HepG2 (cell line): Measurements from ENCODE around the gene LEAP2. TPM values are rescaled to one million over a fixed set of nuclear protein-coding genes. Genes with fewer than 3 reads are reported as not detected.
A peak's percentile ranks its signal among the peaks of the same experiment; 100 is the strongest.

Experiments used
- ATAC-seq: fragments of 200-7000 bp; cut with Tn5 transposase; 3 replicates; pipeline ENCODE4 v1.9.1; 2020; ENCODE audit warnings: mild to moderate bottlenecking, moderate library complexity
- BruUV-seq: library from RNA; stranded (reverse); fragments of 400-500 nt; replicated peaks from 2 replicates; lab custom pipeline; 2021; lab: Mats Ljungman, UMichigan
- CTCF ChIA-PET: fragments of 300-600 bp; formaldehyde crosslinking; extraction: SDS; loops from one replicate; lab custom pipeline; 2021; ENCODE audit warnings: low total read pairs, inconsistent platforms, low intra/inter-chr PET ratio; lab: Yijun Ruan, JAX
- POLR2A ChIA-PET: fragments of 350-600 bp; sonication (Branson Sonifier 250); formaldehyde crosslinking; loops from one replicate; lab custom pipeline; 2020; ENCODE audit warnings: antibody characterized with exemption, inconsistent platforms; lab: Yijun Ruan, JAX
- DNase-seq: peaks from one replicate; pipeline ENCODE4 v3.0.0-alpha.2; 2015; ENCODE audit warnings: low spot score
- FAIRE-seq: peaks from 3 replicates; lab custom pipeline; 2011; peaks lifted over from hg19 to GRCh38; lab: Jason Lieb, UNC
- H2AFZ ChIP-seq: one replicate; pipeline ENCODE4 v1.6.1; 2011; ENCODE audit warnings: low read length, inconsistent platforms
- H3K27ac ChIP-seq: fragments of 300-600 bp; 3 replicates; pipeline ENCODE4 v1.8.0; 2011; ENCODE audit warnings: mixed run types, mild to moderate bottlenecking, mixed read lengths, low read length, inconsistent platforms; ENCODE audit not compliant: insufficient read depth; ENCODE audit errors: extremely low read length
- H3K27me3 ChIP-seq, 2 experiments: fragments of 200-600 bp in 1 of 2; 2 replicates in 1 of 2; 3 replicates in 1 of 2; pipeline versions ENCODE4 v1.6.0 to v1.8.0; 2011; ENCODE audit warnings: low read length in 2 of 2, mild to moderate bottlenecking in 2 of 2, moderate library complexity in 2 of 2, inconsistent platforms in 1 of 2; ENCODE audit not compliant: insufficient read depth in 2 of 2, control insufficient read depth in 1 of 2
- H3K36me3 ChIP-seq, 2 experiments: fragments of 200-600 bp in 1 of 2; replicated peaks in 1 of 2; 2 replicates in 1 of 2; 3 replicates in 1 of 2; pipeline versions ENCODE4 v1.5.1 to v1.8.0; 2011; ENCODE audit warnings: low read length in 2 of 2, inconsistent platforms in 1 of 2; ENCODE audit not compliant: insufficient read depth in 2 of 2, control insufficient read depth in 1 of 2
- H3K4me1 ChIP-seq: 2 replicates; pipeline ENCODE4 v1.5.1; 2012; ENCODE audit warnings: low read length, inconsistent platforms; ENCODE audit not compliant: insufficient read depth
- H3K4me2 ChIP-seq: 2 replicates; pipeline ENCODE4 v1.6.0; 2011; ENCODE audit warnings: low read depth, low read length, inconsistent platforms
- H3K4me3 ChIP-seq, 3 experiments: fragments of 200-600 bp in 1 of 3; sonication (generic), shearing (Covaris generic) in 1 of 3; replicated peaks in 1 of 3; 2 replicates each; pipeline ENCODE4 v1.5.1; 2011 to 2016; ENCODE audit warnings: low read length in 3 of 3, inconsistent platforms in 2 of 3, low read depth in 2 of 3, mild to moderate bottlenecking in 2 of 3, control low read depth in 1 of 3, mixed read lengths in 1 of 3; ENCODE audit not compliant: insufficient read depth in 1 of 3
- H3K79me2 ChIP-seq: one replicate; pipeline ENCODE4 v1.6.1; 2011; ENCODE audit warnings: low read length, inconsistent platforms; ENCODE audit not compliant: insufficient read depth
- H3K9ac ChIP-seq: 2 replicates; pipeline ENCODE4 v1.6.0; 2011; ENCODE audit warnings: mild to moderate bottlenecking, low read depth, low read length, inconsistent platforms; ENCODE audit not compliant: insufficient read depth
- H3K9me3 ChIP-seq: 2 replicates; pipeline ENCODE4 v1.5.1; 2012; ENCODE audit warnings: mild to moderate bottlenecking, low read length
- H4K20me1 ChIP-seq: 2 replicates; pipeline ENCODE4 v1.6.0; 2011; ENCODE audit warnings: inconsistent platforms, mild to moderate bottlenecking, low read length, moderate library complexity; ENCODE audit not compliant: insufficient read depth
- GTF2F1 ChIP-seq: fragments of 150-350 bp; IDR thresholded peaks from 2 replicates; pipeline ENCODE4 v1.6.1; 2014; ENCODE audit warnings: low read length
- HNF4G ChIP-seq, 2 experiments: sonication (generic) in 1 of 2; formaldehyde crosslinking in 1 of 2; IDR thresholded peaks; 2 replicates each; pipeline versions ENCODE4 v1.4.0 to v1.6.1; 2011 to 2020; ENCODE audit warnings: borderline replicate concordance in 2 of 2, low read depth in 2 of 2, mild to moderate bottlenecking in 2 of 2, low read length in 1 of 2, missing genetic modification reagents in 1 of 2, moderate library complexity in 1 of 2
- KDM6A ChIP-seq: IDR thresholded peaks from 2 replicates; pipeline ENCODE4 v1.6.1; 2016; ENCODE audit warnings: low read depth
- PHF5A ChIP-seq: IDR thresholded peaks from one replicate; pipeline ENCODE4 v1.6.1; 2018; ENCODE audit warnings: low read depth, missing genetic modification reagents; ENCODE audit not compliant: unreplicated experiment
- SIX1 ChIP-seq: sonication (generic); formaldehyde crosslinking; IDR thresholded peaks from 2 replicates; pipeline ENCODE4 v1.4.0; 2020; ENCODE audit warnings: missing genetic modification reagents, borderline replicate concordance
- ZBTB33 ChIP-seq: sonication (generic); formaldehyde crosslinking; IDR thresholded peaks from 2 replicates; pipeline ENCODE4 v1.4.0; 2020; ENCODE audit warnings: missing genetic modification reagents
- ZNF124 ChIP-seq: sonication (generic); formaldehyde crosslinking; IDR thresholded peaks from 2 replicates; pipeline ENCODE4 v1.4.0; 2020; ENCODE audit warnings: missing genetic modification reagents
- ZNF782 ChIP-seq: sonication (generic); formaldehyde crosslinking; IDR thresholded peaks from 2 replicates; pipeline ENCODE4 v1.4.0; 2020; ENCODE audit warnings: missing genetic modification reagents, mild to moderate bottlenecking, borderline replicate concordance
- ZNF792 ChIP-seq: IDR thresholded peaks from 2 replicates; pipeline ENCODE4 v1.6.1; 2016
- ZXDC ChIP-seq: sonication (generic); formaldehyde crosslinking; IDR thresholded peaks from 2 replicates; pipeline ENCODE4 v1.5.0; 2020; ENCODE audit warnings: mild to moderate bottlenecking, missing genetic modification reagents
- WGBS: methylation state at CpG from one replicate; pipeline ENCODE4 v1.1.6; 2017; ENCODE audit warnings: low lambda C conversion rate; 5-methylcytosine and 5-hydroxymethylcytosine counted together
- in situ Hi-C: cut with HindIII; loops from 2 replicates; pipeline ENCODE4 v1.10.0; 2017; ENCODE audit warnings: low pct_unique_long_range_greater_than_20kb; ENCODE audit not compliant: extremely low pct_ligation_motif_present
- intact Hi-C: fragments of 100-400 bp; cut with micrococcal nuclease; formaldehyde crosslinking; loops from one replicate; pipeline ENCODE4 v1.10.0; 2022; ENCODE audit not compliant: unreplicated experiment
- polyA plus RNA-seq, 8 experiments: library from polyadenylated mRNA; depleted of rRNA in 3 of 8; stranded (reverse) in 7 of 8; unstranded in 1 of 8; fragments of >200 nt; fragmentation: Illumina TruSeq in 4 of 8; extraction: Trizol in 4 of 8; gene quantifications; 2 replicates each; pipeline versions ENCODE4 v1.2.1 to v1.2.3, GENCODE V29; 2011 to 2016; ENCODE audit warnings: low read depth in 4 of 8, missing spikeins in 1 of 8, mixed read lengths in 1 of 8; ENCODE audit not compliant: insufficient read depth in 1 of 8
- total RNA-seq, 5 experiments: library from RNA; depleted of rRNA; stranded (reverse); fragments of >200 nt; fragmentation: Illumina TruSeq; extraction: Trizol; gene quantifications; 2 replicates each; pipeline ENCODE4 v1.2.3, GENCODE V29; 2016; ENCODE audit warnings: low read depth in 1 of 5
- TF ChIP-seq, protein P1 (sequence below), 2 experiments: fragments of 450-650 bp in 1 of 2; sonication (generic) in 1 of 2; formaldehyde crosslinking; IDR thresholded peaks; 2 replicates each; pipeline versions ENCODE4 v1.5.0 to v1.8.0; 2020 to 2022; ENCODE audit warnings: mild to moderate bottlenecking in 1 of 2, missing genetic modification reagents in 1 of 2
- TF ChIP-seq, protein P2 (sequence below): sonication (generic); formaldehyde crosslinking; IDR thresholded peaks from 2 replicates; pipeline ENCODE4 v1.5.1; 2020; ENCODE audit warnings: mild to moderate bottlenecking, missing genetic modification reagents, moderate library complexity

The LEAP2 gene
- total and polyA plus RNA-seq, 2 of the 13 experiments (the other 11 are each of a cell fraction or from before 2014, with no cell fraction given): 23.9 to 51.9 TPM

- DNase-seq: no peak
- Histone ChIP-seq H3K4me2 (peak overlapping the region; percentile 80), H3K27me3 (no peaks in the 10 kb centered on the region; a peak in 1 of 5 replicates), H4K20me1 (no peaks in the 10 kb centered on the region), H3K4me1 (peaks cover 90% of the 10 kb centered on the region), H3K27ac (peak overlapping the region; percentile 95), H3K4me3 (no peak overlapping the region; a peak in 1 of 6 replicates), H3K36me3 (peaks cover 2 to 20% of the 10 kb centered on the region in 2 experiments; a peak in 3 of 5 replicates), H3K9me3 (no peaks in the 10 kb centered on the region), H3K9ac (peak overlapping the region; percentile 67), H2AFZ (no peak overlapping the region), H3K79me2 (peaks cover 17% of the 10 kb centered on the region)
- in situ Hi-C loops: loop anchor here (5.0 kb wide), 1 partner anchor 40 kb away; the partner anchor contains the start of gene SHROOM1
- TSS peak; percentile 39 for BruUV-seq
- FAIRE-seq: no peak
- POLR2A ChIA-PET: interaction anchor here (0.8 to 3.3 kb wide), 5 partner anchors 9 to 97 kb away, joined by 3 to 26 read pairs (median 4); partner anchors contain the start of gene SHROOM1
- WGBS: 89% methylated on average over 1 of the region's 1 CpG
- intact Hi-C loops: no loop called here
- peak; percentile 1; the same call in 2 of the 3 replicates for ATAC-seq
- CTCF ChIA-PET: interaction anchor here (1.0 kb wide), 1 partner anchor 65 kb away, joined by 3 read pairs; no protein-coding TSS in a partner anchor
- TF ChIP-seq SIX1 (CRISPR knock-in tag) (0 out of 2 replicates have a peak, but pooled peaks have one; percentile 25), ZNF124 (CRISPR knock-in tag) (0 out of 2 replicates have a peak, but pooled peaks have one; percentile 13), ZBTB33 (no peak), ZXDC (CRISPR knock-in tag) (no peak), GTF2F1 (no peak), HNF4G (IDR thresholded peaks at IDR 0.05; ENCODE audit: borderline replicate concordance, low read depth, low read length) (peak; percentile 11; the same call in 1 of the 2 replicates), HNF4G (CRISPR knock-in tag; IDR thresholded peaks at IDR 0.05; ENCODE audit: borderline replicate concordance, low read depth) (no peak), ZNF792 (CRISPR knock-in tag) (no peak), KDM6A (no peak), PHF5A (CRISPR knock-in tag) (peak; percentile 1), ZNF782 (CRISPR knock-in tag) (no peak)
- TF ChIP-seq, protein P1, sequence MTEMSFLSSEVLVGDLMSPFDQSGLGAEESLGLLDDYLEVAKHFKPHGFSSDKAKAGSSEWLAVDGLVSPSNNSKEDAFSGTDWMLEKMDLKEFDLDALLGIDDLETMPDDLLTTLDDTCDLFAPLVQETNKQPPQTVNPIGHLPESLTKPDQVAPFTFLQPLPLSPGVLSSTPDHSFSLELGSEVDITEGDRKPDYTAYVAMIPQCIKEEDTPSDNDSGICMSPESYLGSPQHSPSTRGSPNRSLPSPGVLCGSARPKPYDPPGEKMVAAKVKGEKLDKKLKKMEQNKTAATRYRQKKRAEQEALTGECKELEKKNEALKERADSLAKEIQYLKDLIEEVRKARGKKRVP (CRISPR knock-in tag; IDR thresholded peaks at IDR 0.05): no peak
- TF ChIP-seq, protein P2, sequence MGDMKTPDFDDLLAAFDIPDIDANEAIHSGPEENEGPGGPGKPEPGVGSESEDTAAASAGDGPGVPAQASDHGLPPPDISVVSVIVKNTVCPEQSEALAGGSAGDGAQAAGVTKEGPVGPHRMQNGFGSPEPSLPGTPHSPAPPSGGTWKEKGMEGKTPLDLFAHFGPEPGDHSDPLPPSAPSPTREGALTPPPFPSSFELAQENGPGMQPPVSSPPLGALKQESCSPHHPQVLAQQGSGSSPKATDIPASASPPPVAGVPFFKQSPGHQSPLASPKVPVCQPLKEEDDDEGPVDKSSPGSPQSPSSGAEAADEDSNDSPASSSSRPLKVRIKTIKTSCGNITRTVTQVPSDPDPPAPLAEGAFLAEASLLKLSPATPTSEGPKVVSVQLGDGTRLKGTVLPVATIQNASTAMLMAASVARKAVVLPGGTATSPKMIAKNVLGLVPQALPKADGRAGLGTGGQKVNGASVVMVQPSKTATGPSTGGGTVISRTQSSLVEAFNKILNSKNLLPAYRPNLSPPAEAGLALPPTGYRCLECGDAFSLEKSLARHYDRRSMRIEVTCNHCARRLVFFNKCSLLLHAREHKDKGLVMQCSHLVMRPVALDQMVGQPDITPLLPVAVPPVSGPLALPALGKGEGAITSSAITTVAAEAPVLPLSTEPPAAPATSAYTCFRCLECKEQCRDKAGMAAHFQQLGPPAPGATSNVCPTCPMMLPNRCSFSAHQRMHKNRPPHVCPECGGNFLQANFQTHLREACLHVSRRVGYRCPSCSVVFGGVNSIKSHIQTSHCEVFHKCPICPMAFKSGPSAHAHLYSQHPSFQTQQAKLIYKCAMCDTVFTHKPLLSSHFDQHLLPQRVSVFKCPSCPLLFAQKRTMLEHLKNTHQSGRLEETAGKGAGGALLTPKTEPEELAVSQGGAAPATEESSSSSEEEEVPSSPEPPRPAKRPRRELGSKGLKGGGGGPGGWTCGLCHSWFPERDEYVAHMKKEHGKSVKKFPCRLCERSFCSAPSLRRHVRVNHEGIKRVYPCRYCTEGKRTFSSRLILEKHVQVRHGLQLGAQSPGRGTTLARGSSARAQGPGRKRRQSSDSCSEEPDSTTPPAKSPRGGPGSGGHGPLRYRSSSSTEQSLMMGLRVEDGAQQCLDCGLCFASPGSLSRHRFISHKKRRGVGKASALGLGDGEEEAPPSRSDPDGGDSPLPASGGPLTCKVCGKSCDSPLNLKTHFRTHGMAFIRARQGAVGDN: no peak
Observed at GRCh38 chr5:132872788-132873118, 715 bp upstream of the LEAP2 start.
